Duodenal mucosa (tissue), 2 donors: Measurements from ENCODE around the gene CRY2.

ENCODE experiments used
- H3K27ac ChIP-seq: one replicate; pipeline ENCODE4 v1.7.0; 2013; ENCODE audit warnings: low read depth, low read length
- H3K27me3 ChIP-seq, 2 donors: one replicate each; pipeline ENCODE4 v1.7.0; 2013; ENCODE audit warnings: low read length in 2 of 2, control low read depth in 1 of 2; ENCODE audit not compliant: insufficient read depth in 2 of 2, control insufficient read depth in 1 of 2
- H3K36me3 ChIP-seq, 2 donors: one replicate each; pipeline ENCODE4 v1.7.0; 2013; ENCODE audit warnings: low read length in 2 of 2, control low read depth in 1 of 2; ENCODE audit not compliant: insufficient read depth in 2 of 2, control insufficient read depth in 1 of 2
- H3K4me1 ChIP-seq, 2 donors: one replicate each; pipeline ENCODE4 v1.7.0; 2013; ENCODE audit warnings: low read length in 2 of 2, control low read depth in 1 of 2; ENCODE audit not compliant: insufficient read depth in 2 of 2, control insufficient read depth in 1 of 2
- H3K4me3 ChIP-seq, 2 donors: one replicate each; pipeline ENCODE4 v1.7.0; 2013; ENCODE audit warnings: low read length in 2 of 2, low read depth in 1 of 2
- H3K9ac ChIP-seq, 2 donors: one replicate each; pipeline ENCODE4 v1.7.0; 2013; ENCODE audit warnings: low read length in 2 of 2, low read depth in 1 of 2
- H3K9me3 ChIP-seq, 2 donors: one replicate each; pipeline ENCODE4 v1.7.0; 2013; ENCODE audit warnings: low read length in 2 of 2, control low read depth in 1 of 2; ENCODE audit not compliant: control insufficient read depth in 1 of 2

CRY2 gene

GRCh38 chr11:45930031-45930794 lies 82.9 kb downstream of the CRY2 start:
- Histone ChIP-seq H3K36me3 (peaks cover 16 to 33% of the 10 kb centered on the region in 2 donors), H3K4me3 (no peak overlapping the region)

GRCh38 chr11:45930951-45931570 lies 83.8 kb downstream of the CRY2 start:
- Histone ChIP-seq H3K27ac (no peak overlapping the region), H3K9ac (no peak overlapping the region), H3K36me3 (peaks cover 18 to 40% of the 10 kb centered on the region in 2 donors), H3K27me3 (no peaks in the 10 kb centered on the region), H3K9me3 (no peaks in the 10 kb centered on the region), H3K4me3 (no peak overlapping the region), H3K4me1 (peaks cover 12 to 14% of the 10 kb centered on the region in 2 donors)

More at GRCh38 chr11:45930031-45930794, 82.9 kb downstream of the CRY2 start:
- Histone ChIP-seq H3K9ac (peak overlapping the region in 1 of 2 donors; percentile 7), H3K4me1 (peaks cover 12 to 14% of the 10 kb centered on the region in 2 donors), H3K9me3 (no peaks in the 10 kb centered on the region), H3K27ac (no peak overlapping the region), H3K27me3 (no peaks in the 10 kb centered on the region)

- Histone ChIP-seq H3K4me3 (no peak overlapping the region), H3K27ac (no peak overlapping the region), H3K9me3 (no peaks in the 10 kb centered on the region), H3K27me3 (no peaks in the 10 kb centered on the region), H3K4me1 (peaks cover 12 to 14% of the 10 kb centered on the region in 2 donors), H3K9ac (no peak overlapping the region), H3K36me3 (peaks cover 18 to 40% of the 10 kb centered on the region in 2 donors)
These were observed 84.5 kb downstream of the CRY2 start for GRCh38 chr11:45931739-45932138.

- Histone ChIP-seq H3K9me3 (no peaks in the 10 kb centered on the region), H3K4me3 (no peak overlapping the region), H3K27me3 (no peaks in the 10 kb centered on the region), H3K9ac (no peak overlapping the region), H3K4me1 (peaks cover 12 to 14% of the 10 kb centered on the region in 2 donors), H3K36me3 (peaks cover 18 to 44% of the 10 kb centered on the region in 2 donors), H3K27ac (no peak overlapping the region)
These were observed 84.9 kb downstream of the CRY2 start for GRCh38 chr11:45932217-45932616.
